NB4 (cell line): Measurements from ENCODE around the gene KMT2B.

Experiments used
- CTCF ChIP-seq: IDR thresholded peaks from one replicate; pipeline ENCODE4 v1.5.1; 2012; ENCODE audit warnings: low read depth, low read length
- MAX ChIP-seq: IDR thresholded peaks from 2 replicates; pipeline ENCODE4 v1.6.1; 2011; ENCODE audit warnings: low read depth, low read length
- MYC ChIP-seq: IDR thresholded peaks from 2 replicates; pipeline ENCODE4 v1.6.1; 2011; ENCODE audit warnings: low read depth, low read length
- POLR2A ChIP-seq: IDR thresholded peaks from 2 replicates; pipeline ENCODE4 v1.6.1; 2011; ENCODE audit warnings: mild to moderate bottlenecking; ENCODE audit not compliant: insufficient read length; ENCODE audit errors: extremely low read depth

GRCh38 chr19:35730326-35730725 lies 12.5 kb downstream of the KMT2B start:
- TF ChIP-seq POLR2A (no peak), CTCF (no peak), MAX (no peak), MYC (no peak)
